Measurements from ENCODE around the gene TMEM61.

The TMEM61 gene

GRCh38 chr1:55037733-55038551 is 57.5 kb downstream of the TMEM61 start:
- no peak for DNase-seq

- DNase-seq, result no peak
These were observed 58.1 kb downstream of the TMEM61 start for GRCh38 chr1:55038552-55038838.

- no peak for DNase-seq
These were observed 58.5 kb downstream of the TMEM61 start for GRCh38 chr1:55038974-55039341.

GRCh38 chr1:55039342-55040082 is 59.1 kb downstream of the TMEM61 start, which contains the start of gene PCSK9:
PCSK9 (plus strand) TSS chr1:55039548; CDS start chr1:55039838, 290 bp downstream.
- DNase-seq, result no peak

- DNase-seq, result no peak
These were observed 59.9 kb downstream of the TMEM61 start for GRCh38 chr1:55040083-55040932.

GRCh38 chr1:55040933-55041494 is 60.6 kb downstream of the TMEM61 start:
- no peak for DNase-seq

GRCh38 chr1:55041613-55042012 is 61.2 kb downstream of the TMEM61 start:
- no peak for DNase-seq

Measured in anterior cingulate cortex (tissue), 58 donors.